ENCODE results near the gene DPEP3. TPM values are rescaled to one million over a fixed set of nuclear protein-coding genes. Genes with fewer than 3 reads are reported as not detected.
"Not testable (repeated sequence)": the region's sequence is repeated elsewhere in the genome, so short reads cannot be mapped to it uniquely, and the experiment has no call there.

DPEP3 gene
- total RNA-seq, 2 experiments from 2014 or later, result 0.20 TPM; not detected in 1

DNA sequence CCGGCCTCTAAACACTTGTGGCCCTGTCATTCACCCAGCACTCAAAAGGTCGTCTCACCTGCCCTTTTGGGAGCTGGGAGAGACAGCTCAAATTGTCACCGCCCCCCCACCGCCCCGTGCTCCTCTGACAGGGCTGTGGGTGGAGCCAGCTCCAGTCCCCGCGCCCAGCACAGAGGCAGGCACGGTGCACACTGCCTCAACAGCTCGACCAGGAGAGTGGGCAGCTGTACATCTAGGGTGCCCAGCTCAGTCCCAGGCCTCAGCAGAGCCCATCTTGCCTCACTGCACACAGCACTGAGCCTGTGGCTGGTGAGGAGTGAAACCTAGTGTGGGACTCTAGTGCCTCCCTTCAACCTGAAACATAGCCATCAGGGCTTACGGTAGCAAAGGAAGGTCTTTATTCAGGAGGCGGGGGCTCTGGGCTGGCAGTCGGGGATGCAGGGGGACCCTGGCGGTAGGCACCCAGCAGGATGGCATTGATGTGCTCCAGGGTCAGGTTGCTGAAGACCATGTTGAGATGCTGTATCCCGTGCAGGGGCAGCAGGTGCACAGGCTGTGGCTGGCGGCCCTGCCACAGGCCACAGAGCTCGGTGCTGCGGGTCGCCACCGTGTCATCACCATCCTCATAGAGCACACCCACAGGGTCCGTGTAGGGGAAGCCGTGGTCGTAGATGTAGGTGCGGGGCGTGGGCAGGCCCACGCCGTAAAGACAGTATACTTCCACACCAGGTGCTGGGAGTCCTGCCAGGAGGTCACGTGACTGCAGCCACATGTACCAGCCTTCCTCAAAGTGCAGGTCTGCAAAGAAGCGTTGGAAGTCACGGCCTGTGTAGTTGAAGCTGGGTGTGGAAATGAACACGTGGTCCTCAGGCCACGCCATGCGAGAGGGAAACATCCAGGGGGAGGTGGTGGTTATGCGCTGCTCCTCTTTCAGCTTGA is 40.5 kb downstream of the DPEP3 start:
- H3K9me3 Mint-ChIP-seq, result no peaks in the 10 kb centered on the region
- no peak for DNase-seq
- peaks cover 44% of the 10 kb centered on the region for H3K4me1 Mint-ChIP-seq
- ChIA-PET POLR2A (interaction anchor here (1.1 to 1.8 kb wide), 5 partner anchors 9 to 125 kb away, joined by 3 to 4 read pairs (median 3); partner anchors contain the start of genes DDX28, DUS2 and SLC12A4), CTCF (interaction anchor here (0.7 to 2.7 kb wide), 6 partner anchors 11 to 419 kb away, joined by 3 to 10 read pairs (median 5); no protein-coding TSS in a partner anchor)
- no peaks in the 10 kb centered on the region for H3K27me3 Mint-ChIP-seq
- peaks cover 43% of the 10 kb centered on the region for H3K36me3 Mint-ChIP-seq (ENCODE audit: low read depth)
- no peak overlapping the region for H3K4me3 Mint-ChIP-seq
- H3K27ac Mint-ChIP-seq, result peak overlapping the region; percentile 29

DNA sequence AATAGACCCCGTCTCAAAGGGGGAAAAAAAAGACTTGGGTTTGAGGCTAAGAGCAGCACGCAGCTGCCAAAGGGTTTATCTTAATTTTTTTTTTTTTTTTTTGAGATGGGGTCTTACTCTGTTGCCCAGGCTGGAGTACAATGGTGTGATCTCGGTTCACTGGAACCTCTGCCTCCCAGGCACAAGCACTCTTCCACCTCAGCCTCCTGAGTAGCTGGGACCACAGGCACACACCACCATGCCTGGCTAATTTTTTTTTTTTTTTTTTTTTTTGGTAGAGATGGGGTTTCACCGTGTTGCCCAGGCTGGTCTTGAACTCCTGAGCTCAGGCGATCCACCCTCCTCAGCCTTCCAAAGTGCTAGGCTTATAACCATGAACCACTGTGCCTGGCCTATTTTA is 42.6 kb downstream of the DPEP3 start:
- not testable (repeated sequence) for H3K27me3 Mint-ChIP-seq, DNase-seq, H3K9me3 Mint-ChIP-seq
- Mint-ChIP-seq H3K27ac (peak overlapping the region; percentile 97), H3K4me3 (peak overlapping the region; percentile 100), H3K36me3 (ENCODE audit: low read depth) (peaks cover 52% of the 10 kb centered on the region), H3K4me1 (peaks cover 56% of the 10 kb centered on the region)
- ChIA-PET CTCF (interaction anchor here (0.7 to 4.3 kb wide), 5 partner anchors 9 to 153 kb away, joined by 3 to 22 read pairs (median 6); partner anchors contain the start of gene NRN1L), POLR2A (interaction anchor here (3.1 to 3.9 kb wide), 3 partner anchors 46 to 105 kb away, joined by 22 to 32 read pairs (median 28); partner anchors contain the start of gene PSKH1)

DNA sequence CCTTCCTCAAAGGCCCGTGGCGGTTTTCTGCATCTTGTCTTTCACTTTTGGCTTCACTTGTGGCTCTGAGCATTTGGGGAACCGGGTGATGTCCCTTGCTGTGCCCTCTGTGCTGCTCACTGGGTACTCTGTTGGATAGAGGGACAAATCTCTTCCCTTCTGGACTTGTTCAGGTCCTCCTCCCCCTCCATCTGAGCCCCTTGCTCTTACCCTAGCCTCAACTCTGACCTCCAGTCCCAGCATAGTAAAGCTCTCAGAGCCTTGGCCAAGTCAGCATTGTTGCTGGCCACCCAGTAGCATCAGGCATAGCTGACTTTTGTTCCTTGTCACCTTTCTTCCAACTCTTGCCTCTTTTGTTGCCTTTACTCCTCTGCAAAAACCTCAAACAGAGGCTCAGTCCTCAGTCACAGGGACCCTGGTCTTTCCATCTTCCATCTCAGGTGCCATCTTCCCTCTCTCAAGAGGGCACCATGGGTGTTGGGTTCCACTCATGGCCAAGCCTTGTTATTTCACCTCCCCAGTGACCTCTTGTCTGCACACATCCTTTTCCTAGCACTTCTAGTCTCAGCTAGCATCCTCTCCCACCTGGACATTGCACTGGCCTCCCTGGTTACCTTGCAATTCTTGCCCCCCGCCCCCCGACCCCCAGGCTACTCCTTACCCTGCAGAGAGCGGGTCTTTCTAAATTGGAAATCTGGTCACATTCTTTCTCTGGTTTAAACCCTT is 43.3 kb downstream of the DPEP3 start:
- ChIA-PET POLR2A (interaction anchor here (0.6 to 5.2 kb wide), 42 partner anchors 10 to 691 kb away, joined by 3 to 42 read pairs (median 6); partner anchors contain the start of genes ATP6V0D1, CTCF, DDX28 and DPEP2), CTCF (interaction anchor here (0.7 to 4.3 kb wide), 11 partner anchors 8 to 375 kb away, joined by 3 to 22 read pairs (median 4); partner anchors contain the start of genes CTCF, DDX28, DUS2 and NFATC3)
- Mint-ChIP-seq H3K4me1 (peaks cover 54% of the 10 kb centered on the region), H3K27ac (peak overlapping the region; percentile 97), H3K36me3 (ENCODE audit: low read depth) (peaks cover 55% of the 10 kb centered on the region), H3K9me3 (no peaks in the 10 kb centered on the region), H3K27me3 (no peaks in the 10 kb centered on the region), H3K4me3 (peak overlapping the region; percentile 100)
- peak; percentile 88 for DNase-seq

DNA sequence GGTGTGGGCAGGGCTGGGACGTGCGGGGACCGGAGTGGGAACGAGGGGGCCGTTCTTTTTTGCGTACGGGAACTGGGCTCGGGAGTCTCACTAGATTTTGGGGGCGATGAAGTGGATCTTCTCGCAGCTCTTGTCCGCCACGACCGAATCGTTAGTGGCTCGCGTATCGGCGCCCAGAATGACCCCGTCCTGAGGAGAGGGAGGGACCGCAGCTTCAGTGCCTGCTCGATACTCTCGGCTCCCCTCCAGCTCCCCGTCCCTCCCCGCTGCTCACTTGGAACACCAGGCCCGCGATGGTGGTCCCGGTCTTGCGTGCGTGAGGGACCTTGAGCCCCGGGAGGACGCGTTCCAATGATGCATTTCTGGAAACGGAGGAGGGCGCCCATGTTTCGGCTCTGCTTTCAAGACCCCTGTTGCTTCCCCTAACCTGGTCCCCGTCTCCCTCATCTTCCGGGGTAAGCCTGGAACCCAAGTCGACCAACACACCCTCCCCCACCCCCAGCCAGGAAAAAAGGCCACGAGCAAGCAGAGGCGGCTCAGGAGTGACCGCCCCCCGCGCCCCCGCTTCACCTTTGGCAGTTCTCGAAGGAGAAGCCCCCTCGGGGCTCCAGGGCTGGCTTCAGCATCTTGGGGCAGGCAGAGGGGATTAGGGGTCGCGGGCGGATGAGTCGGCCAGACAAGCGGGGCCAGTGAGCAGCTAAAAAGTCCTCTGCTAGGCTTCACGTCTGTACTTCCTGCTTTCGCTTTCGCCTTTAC is 44.0 kb downstream of the DPEP3 start, which contains the start of gene PSMB10:
Gene PSMB10 (minus strand): TSS at position 727 of the 756 bp plus-strand sequence. CDS start 101 bp downstream, at position 626.
- H3K4me1 Mint-ChIP-seq, result peaks cover 47% of the 10 kb centered on the region
- no peaks in the 10 kb centered on the region for H3K9me3 Mint-ChIP-seq
- peak within 1 kb of the TSS; percentile 100 for H3K4me3 Mint-ChIP-seq
- ChIA-PET CTCF (interaction anchor here (0.5 to 4.3 kb wide), 20 partner anchors 10 to 415 kb away, joined by 3 to 22 read pairs (median 4); partner anchors contain the start of genes CTCF, DDX28, DUS2 and NFATC3), POLR2A (interaction anchor here (0.7 to 5.2 kb wide), 65 partner anchors 9 to 692 kb away, joined by 3 to 42 read pairs (median 5); partner anchors contain the start of genes ACD, ATP6V0D1, CTCF and DDX28)
- DNase-seq, result no peak
- peak within 1 kb of the TSS; percentile 97 for H3K27ac Mint-ChIP-seq
- H3K36me3 Mint-ChIP-seq (ENCODE audit: low read depth), result peaks cover 59% of the 10 kb centered on the region
- H3K27me3 Mint-ChIP-seq, result no peaks in the 10 kb centered on the region

DNA sequence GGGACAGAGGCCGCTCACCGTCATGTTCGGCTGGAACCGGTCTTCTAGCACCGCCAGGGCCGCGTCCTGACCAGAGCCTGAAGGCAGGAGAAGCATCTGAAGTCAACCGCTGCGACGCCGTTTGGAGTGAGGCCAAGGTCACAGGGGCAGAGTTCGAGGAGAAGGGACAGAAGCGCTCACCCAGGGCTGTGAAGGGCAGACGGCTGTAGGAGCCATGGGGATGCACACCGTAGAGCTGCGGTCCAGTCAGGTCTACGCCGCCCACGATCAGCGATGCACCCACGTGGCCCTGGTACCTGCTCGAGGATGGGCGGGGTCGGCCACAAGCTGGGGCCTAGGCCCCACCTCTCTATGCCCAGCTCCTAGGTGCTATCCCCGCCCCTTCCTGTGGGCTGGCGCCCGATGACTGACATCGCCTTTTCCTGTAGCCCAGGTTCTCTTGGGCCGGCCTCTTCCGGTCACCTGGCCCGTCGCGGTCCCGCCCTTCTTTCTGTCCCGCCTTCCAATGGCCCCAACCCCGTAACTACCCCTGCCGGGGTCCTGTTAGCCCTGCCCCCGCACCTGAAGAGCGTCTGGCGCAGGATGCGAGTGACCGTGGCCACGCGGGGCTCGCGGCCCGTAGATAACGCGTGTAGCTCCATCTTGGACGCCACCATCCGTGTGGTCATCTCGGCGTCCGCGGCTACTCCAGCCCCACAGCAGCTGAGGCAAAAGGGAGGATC is 44.7 kb downstream of the DPEP3 start:
- Mint-ChIP-seq H3K4me3 (peak overlapping the region; percentile 100), H3K4me1 (peaks cover 44% of the 10 kb centered on the region), H3K27me3 (no peaks in the 10 kb centered on the region), H3K27ac (peak overlapping the region; percentile 97), H3K9me3 (no peaks in the 10 kb centered on the region), H3K36me3 (ENCODE audit: low read depth) (peaks cover 62% of the 10 kb centered on the region)
- POLR2A ChIA-PET, result interaction anchor here (0.6 to 5.2 kb wide), 55 partner anchors 10 to 691 kb away, joined by 3 to 42 read pairs (median 5); partner anchors contain the start of genes ACD, CTCF, DDX28 and DPEP2
- CTCF ChIA-PET, result interaction anchor here (0.6 to 4.3 kb wide), 18 partner anchors 45 to 415 kb away, joined by 3 to 22 read pairs (median 4); partner anchors contain the start of genes CTCF, DDX28, DUS2 and NFATC3
- DNase-seq, result peak; percentile 97

DNA sequence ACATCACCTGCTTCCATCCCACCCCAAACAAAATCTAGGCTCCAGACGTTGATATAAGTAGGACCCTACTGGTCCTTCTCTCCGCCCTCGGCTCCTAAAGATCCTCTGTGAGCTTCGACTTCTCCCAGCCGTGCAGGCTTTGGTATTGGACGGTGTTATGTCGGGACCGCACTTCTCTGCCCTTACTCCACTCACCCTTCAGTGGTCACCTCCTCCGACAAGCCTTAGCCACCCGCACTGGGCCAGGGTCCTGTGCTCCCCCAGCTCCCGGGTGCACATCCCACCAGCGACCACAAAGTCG is 45.2 kb downstream of the DPEP3 start:
- CTCF ChIA-PET, result interaction anchor here (1.1 to 4.3 kb wide), 13 partner anchors 46 to 388 kb away, joined by 3 to 22 read pairs (median 5); partner anchors contain the start of genes CTCF and NRN1L
- Mint-ChIP-seq H3K4me1 (peaks cover 39% of the 10 kb centered on the region), H3K9me3 (no peaks in the 10 kb centered on the region), H3K27ac (peak overlapping the region; percentile 97), H3K36me3 (ENCODE audit: low read depth) (peaks cover 61% of the 10 kb centered on the region), H3K27me3 (no peaks in the 10 kb centered on the region), H3K4me3 (peak overlapping the region; percentile 100)
- DNase-seq, result no peak
- POLR2A ChIA-PET, result interaction anchor here (0.6 to 5.2 kb wide), 42 partner anchors 10 to 691 kb away, joined by 3 to 42 read pairs (median 6); partner anchors contain the start of genes ACD, CTCF, DDX28 and DPEP2

DNA sequence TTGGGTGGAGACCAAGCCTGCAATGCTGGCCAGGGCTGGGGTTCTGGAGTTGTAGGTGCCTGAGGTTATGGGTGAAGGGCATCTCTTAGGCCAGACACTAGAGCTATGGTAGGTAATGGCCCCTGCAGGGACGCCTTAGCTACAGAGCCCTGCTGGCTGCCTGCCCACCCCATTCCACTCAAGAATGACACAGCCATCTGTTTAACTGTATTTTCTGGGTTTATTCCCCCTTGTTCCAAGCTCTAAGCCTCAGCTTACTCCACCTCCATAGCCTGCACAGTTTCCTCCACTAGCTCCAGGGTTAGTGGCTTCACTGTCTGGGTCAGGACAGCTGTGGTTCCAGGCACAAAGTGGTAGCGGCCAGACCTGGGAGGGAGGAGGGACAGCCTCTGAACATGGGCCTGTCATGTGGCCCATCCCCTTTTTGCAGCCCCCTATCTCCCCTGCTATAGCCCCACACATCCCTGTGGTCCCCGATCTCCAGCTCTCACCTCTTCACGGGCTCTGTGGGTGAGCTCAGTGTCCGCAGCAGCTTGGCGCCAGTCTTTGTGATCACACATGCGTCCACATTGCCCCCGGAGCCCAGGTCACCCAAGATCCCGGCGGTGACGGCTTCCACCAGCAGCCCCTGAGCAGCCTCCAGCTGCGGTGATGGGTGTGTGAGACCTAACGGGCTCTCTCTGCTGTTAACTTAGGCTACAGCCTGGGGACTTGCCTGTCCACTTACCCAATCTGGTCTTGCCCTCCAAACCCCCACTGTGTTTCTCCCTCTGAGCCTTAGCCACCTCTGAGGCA is 45.8 kb downstream of the DPEP3 start:
- peak overlapping the region; percentile 97 for H3K27ac Mint-ChIP-seq
- POLR2A ChIA-PET, result interaction anchor here (0.9 to 5.2 kb wide), 18 partner anchors 11 to 153 kb away, joined by 3 to 42 read pairs (median 10); partner anchors contain the start of genes DDX28, DUS2, EDC4 and NFATC3

DNA sequence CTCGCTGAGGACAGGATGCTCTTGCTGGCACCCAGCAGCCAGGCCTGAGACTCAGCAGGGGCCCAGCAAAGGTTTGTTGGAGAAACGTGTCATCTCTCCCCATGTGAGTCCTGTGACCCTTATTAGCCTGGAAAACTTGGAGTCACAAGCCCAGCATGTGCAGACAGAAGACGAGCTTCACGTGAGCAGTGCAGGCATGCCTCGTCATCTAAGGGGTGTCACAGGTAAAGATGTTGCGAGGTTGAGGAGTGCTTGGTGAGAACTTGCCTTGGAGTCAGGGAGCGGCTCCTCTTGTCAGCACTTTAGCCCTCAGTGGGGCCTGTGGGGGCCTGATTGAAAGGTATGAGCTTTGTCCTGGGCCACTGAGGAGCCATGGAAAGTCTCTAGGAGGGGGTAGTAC is 46.5 kb downstream of the DPEP3 start:
- CTCF ChIA-PET, result interaction anchor here (2.1 to 4.3 kb wide), 2 partner anchors 50 to 117 kb away, joined by 11 to 22 read pairs; partner anchors contain the start of gene NRN1L
- Mint-ChIP-seq H3K27ac (no peak overlapping the region), H3K36me3 (ENCODE audit: low read depth) (peaks cover 55% of the 10 kb centered on the region), H3K4me3 (no peak overlapping the region), H3K9me3 (no peaks in the 10 kb centered on the region), H3K4me1 (peaks cover 29% of the 10 kb centered on the region), H3K27me3 (no peaks in the 10 kb centered on the region)
- POLR2A ChIA-PET, result interaction anchor here (0.6 to 5.2 kb wide), 10 partner anchors 10 to 141 kb away, joined by 3 to 42 read pairs (median 4); partner anchors contain the start of genes EDC4 and PSKH1
- DNase-seq, result no peak

More for the DNA sequence above, 45.8 kb downstream of the DPEP3 start:
- peaks cover 56% of the 10 kb centered on the region for H3K36me3 Mint-ChIP-seq (ENCODE audit: low read depth)
- no peak for DNase-seq
- CTCF ChIA-PET, result interaction anchor here (1.3 to 4.3 kb wide), 10 partner anchors 51 to 372 kb away, joined by 3 to 22 read pairs (median 6); partner anchors contain the start of genes CTCF and NRN1L
- no peaks in the 10 kb centered on the region for H3K27me3 Mint-ChIP-seq
- no peaks in the 10 kb centered on the region for H3K9me3 Mint-ChIP-seq
- H3K4me3 Mint-ChIP-seq, result no peak overlapping the region
- peaks cover 34% of the 10 kb centered on the region for H3K4me1 Mint-ChIP-seq

DNA sequence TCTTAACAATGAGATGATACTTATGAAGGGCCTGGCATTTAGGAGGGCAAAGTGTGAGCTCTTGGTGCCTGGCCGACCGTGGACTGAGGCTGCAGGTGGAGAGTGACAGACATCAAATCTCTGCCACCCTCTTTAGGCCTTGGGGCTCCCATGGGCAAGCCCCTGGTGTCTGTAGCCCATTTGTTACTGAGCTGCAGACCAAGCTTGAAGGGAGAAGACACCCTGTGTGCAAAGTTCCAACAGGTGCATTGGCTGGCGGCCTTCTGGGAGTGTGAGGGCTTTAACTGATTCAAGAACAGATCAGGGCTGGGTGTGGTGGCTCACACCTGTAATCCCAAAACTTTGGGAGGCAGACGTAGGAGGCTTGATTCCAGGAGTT is 47.8 kb downstream of the DPEP3 start:
- CTCF ChIA-PET, result interaction anchor here (0.9 to 1.0 kb wide), 2 partner anchors 9 to 10 kb away, joined by 4 read pairs; no protein-coding TSS in a partner anchor

More for the DNA sequence above, 47.8 kb downstream of the DPEP3 start:
- Mint-ChIP-seq H3K4me3 (no peak overlapping the region), H3K27me3 (no peaks in the 10 kb centered on the region), H3K9me3 (no peaks in the 10 kb centered on the region), H3K36me3 (ENCODE audit: low read depth) (peaks cover 55% of the 10 kb centered on the region), H3K4me1 (peaks cover 28% of the 10 kb centered on the region), H3K27ac (no peak overlapping the region)
- POLR2A ChIA-PET, result interaction anchor here (0.9 to 5.2 kb wide), 3 partner anchors 9 to 99 kb away, joined by 3 to 42 read pairs (median 3); no protein-coding TSS in a partner anchor
- no peak for DNase-seq

All from activated CD4-positive, alpha-beta memory T cell treated with anti-CD3 and anti-CD28 coated beads, Interleukin-2, amount 10 ng/mL, durations not matched to agents 7 days and 5 days (primary cell).